Activated naive CD8-positive, alpha-beta T cell (primary cell): ENCODE measurements around the gene SEC14L1.

ENCODE experiments used
- H3K27ac Mint-ChIP-seq: one replicate; pipeline ENCODE4 v1.8.0; 2021; ENCODE audit warnings: mixed read lengths
- H3K27me3 Mint-ChIP-seq: one replicate; pipeline ENCODE4 v1.8.0; 2021; ENCODE audit warnings: mixed read lengths
- H3K36me3 Mint-ChIP-seq: one replicate; pipeline ENCODE4 v1.8.0; 2021; ENCODE audit warnings: mixed read lengths
- H3K4me1 Mint-ChIP-seq: one replicate; pipeline ENCODE4 v1.8.0; 2021; ENCODE audit warnings: low read depth, mixed read lengths
- H3K4me3 Mint-ChIP-seq: one replicate; pipeline ENCODE4 v1.8.0; 2021; ENCODE audit warnings: mild to moderate bottlenecking, mixed read lengths
- H3K9me3 Mint-ChIP-seq: one replicate; pipeline ENCODE4 v1.8.0; 2021; ENCODE audit warnings: low read depth, mixed read lengths

The SEC14L1 gene

GRCh38 chr17:77229786-77230435 is 89.1 kb downstream of the SEC14L1 start:
- Mint-ChIP-seq H3K4me3 (no peak overlapping the region), H3K27ac (no peak overlapping the region), H3K9me3 (no peaks in the 10 kb centered on the region)

GRCh38 chr17:77230436-77230830 is 89.7 kb downstream of the SEC14L1 start:
- Mint-ChIP-seq H3K9me3 (no peaks in the 10 kb centered on the region), H3K4me3 (no peak overlapping the region), H3K36me3 (no peaks in the 10 kb centered on the region), H3K27me3 (no peaks in the 10 kb centered on the region), H3K4me1 (peaks cover 5% of the 10 kb centered on the region), H3K27ac (no peak overlapping the region)

More at GRCh38 chr17:77229786-77230435, 89.1 kb downstream of the SEC14L1 start:
- no peaks in the 10 kb centered on the region for H3K36me3 Mint-ChIP-seq
- H3K27me3 Mint-ChIP-seq = no peaks in the 10 kb centered on the region
- H3K4me1 Mint-ChIP-seq = peaks cover 1% of the 10 kb centered on the region

GRCh38 chr17:77231076-77231871 is 90.5 kb downstream of the SEC14L1 start:
- peaks cover 10% of the 10 kb centered on the region for H3K4me1 Mint-ChIP-seq
- no peaks in the 10 kb centered on the region for H3K27me3 Mint-ChIP-seq
- no peaks in the 10 kb centered on the region for H3K9me3 Mint-ChIP-seq
- H3K27ac Mint-ChIP-seq = no peak overlapping the region
- no peaks in the 10 kb centered on the region for H3K36me3 Mint-ChIP-seq
- no peak overlapping the region for H3K4me3 Mint-ChIP-seq

- H3K4me1 Mint-ChIP-seq = peaks cover 11% of the 10 kb centered on the region
- no peaks in the 10 kb centered on the region for H3K9me3 Mint-ChIP-seq
- no peak overlapping the region for H3K4me3 Mint-ChIP-seq
- no peak overlapping the region for H3K27ac Mint-ChIP-seq
- no peaks in the 10 kb centered on the region for H3K36me3 Mint-ChIP-seq
- no peaks in the 10 kb centered on the region for H3K27me3 Mint-ChIP-seq
Measured at GRCh38 chr17:77233127-77233526, 92.4 kb downstream of the SEC14L1 start.

GRCh38 chr17:77233635-77234334 is 93.0 kb downstream of the SEC14L1 start:
- Mint-ChIP-seq H3K36me3 (no peaks in the 10 kb centered on the region), H3K4me3 (no peak overlapping the region), H3K4me1 (peaks cover 11% of the 10 kb centered on the region), H3K9me3 (no peaks in the 10 kb centered on the region), H3K27ac (no peak overlapping the region), H3K27me3 (no peaks in the 10 kb centered on the region)

GRCh38 chr17:77234695-77235094 is 93.9 kb downstream of the SEC14L1 start:
- peaks cover 11% of the 10 kb centered on the region for H3K4me1 Mint-ChIP-seq
- no peaks in the 10 kb centered on the region for H3K27me3 Mint-ChIP-seq
- H3K4me3 Mint-ChIP-seq = peak overlapping the region; percentile 80
- H3K9me3 Mint-ChIP-seq = no peaks in the 10 kb centered on the region
- H3K27ac Mint-ChIP-seq = peak overlapping the region; percentile 34
- no peaks in the 10 kb centered on the region for H3K36me3 Mint-ChIP-seq

- peaks cover 11% of the 10 kb centered on the region for H3K4me1 Mint-ChIP-seq
- H3K27ac Mint-ChIP-seq = peak overlapping the region; percentile 46
- peak overlapping the region; percentile 80 for H3K4me3 Mint-ChIP-seq
- H3K9me3 Mint-ChIP-seq = no peaks in the 10 kb centered on the region
- no peaks in the 10 kb centered on the region for H3K27me3 Mint-ChIP-seq
- H3K36me3 Mint-ChIP-seq = no peaks in the 10 kb centered on the region
Measured at GRCh38 chr17:77235370-77235941, 94.7 kb downstream of the SEC14L1 start.

GRCh38 chr17:77237232-77238008 is 96.7 kb downstream of the SEC14L1 start:
- no peaks in the 10 kb centered on the region for H3K36me3 Mint-ChIP-seq
- H3K27me3 Mint-ChIP-seq = no peaks in the 10 kb centered on the region
- peaks cover 11% of the 10 kb centered on the region for H3K4me1 Mint-ChIP-seq
- H3K9me3 Mint-ChIP-seq = no peaks in the 10 kb centered on the region
- no peak overlapping the region for H3K4me3 Mint-ChIP-seq
- no peak overlapping the region for H3K27ac Mint-ChIP-seq

- Mint-ChIP-seq H3K27me3 (no peaks in the 10 kb centered on the region), H3K9me3 (no peaks in the 10 kb centered on the region), H3K4me1 (peaks cover 2% of the 10 kb centered on the region), H3K4me3 (no peak overlapping the region), H3K27ac (no peak overlapping the region), H3K36me3 (no peaks in the 10 kb centered on the region)
Measured at GRCh38 chr17:77240976-77241375, 100.2 kb downstream of the SEC14L1 start.

- no peaks in the 10 kb centered on the region for H3K9me3 Mint-ChIP-seq
- no peaks in the 10 kb centered on the region for H3K36me3 Mint-ChIP-seq
- H3K4me1 Mint-ChIP-seq = peaks cover 2% of the 10 kb centered on the region
- H3K4me3 Mint-ChIP-seq = no peak overlapping the region
- no peaks in the 10 kb centered on the region for H3K27me3 Mint-ChIP-seq
- no peak overlapping the region for H3K27ac Mint-ChIP-seq
Measured at GRCh38 chr17:77242118-77242851, 101.5 kb downstream of the SEC14L1 start.

GRCh38 chr17:77245162-77245926 is 104.6 kb downstream of the SEC14L1 start:
- peaks cover 2% of the 10 kb centered on the region for H3K4me1 Mint-ChIP-seq
- H3K27me3 Mint-ChIP-seq = peaks cover 5% of the 10 kb centered on the region
- no peaks in the 10 kb centered on the region for H3K36me3 Mint-ChIP-seq
- H3K27ac Mint-ChIP-seq = no peak overlapping the region
- no peaks in the 10 kb centered on the region for H3K9me3 Mint-ChIP-seq
- H3K4me3 Mint-ChIP-seq = peak overlapping the region; percentile 17

- Mint-ChIP-seq H3K4me1 (peaks cover 2% of the 10 kb centered on the region), H3K27me3 (peaks cover 5% of the 10 kb centered on the region), H3K9me3 (no peaks in the 10 kb centered on the region), H3K4me3 (peak overlapping the region; percentile 72), H3K36me3 (no peaks in the 10 kb centered on the region), H3K27ac (no peak overlapping the region)
Measured at GRCh38 chr17:77246110-77247047, 105.6 kb downstream of the SEC14L1 start.
